ENCODE data around the gene TSPAN4.

TSPAN4 gene

GRCh38 chr11:834371-835316 lies 8.0 kb upstream of the TSPAN4 start:
- no peak for DNase-seq (ENCODE audit: low read depth, low spot score)

- no peak for DNase-seq (ENCODE audit: low read depth, low spot score)
Observed at GRCh38 chr11:836274-836673, 6.4 kb upstream of the TSPAN4 start.

GRCh38 chr11:836700-837099 lies 6.0 kb upstream of the TSPAN4 start:
- DNase-seq (ENCODE audit: low read depth, low spot score), result no peak

GRCh38 chr11:837189-837989 lies 5.3 kb upstream of the TSPAN4 start:
- no peak for DNase-seq (ENCODE audit: low read depth, low spot score)

GRCh38 chr11:837990-838307 lies 4.7 kb upstream of the TSPAN4 start:
- no peak for DNase-seq (ENCODE audit: low read depth, low spot score)

- peak; percentile 69 for DNase-seq (ENCODE audit: low read depth, low spot score)
Observed at GRCh38 chr11:838441-839279, 4.0 kb upstream of the TSPAN4 start.

GRCh38 chr11:839280-839623 lies 3.4 kb upstream of the TSPAN4 start:
- DNase-seq (ENCODE audit: low read depth, low spot score), result no peak

GRCh38 chr11:839875-840617 lies 2.6 kb upstream of the TSPAN4 start:
- no peak for DNase-seq (ENCODE audit: low read depth, low spot score)

GRCh38 chr11:841981-842369 lies 677 bp upstream of the TSPAN4 start:
- peak; percentile 35 for DNase-seq (ENCODE audit: low read depth, low spot score)

- DNase-seq (ENCODE audit: low read depth, low spot score), result no peak
Observed at GRCh38 chr11:843086-843734, 558 bp downstream of the TSPAN4 start.

- DNase-seq (ENCODE audit: low read depth, low spot score), result peak; percentile 97
Observed at GRCh38 chr11:843818-844692, 1.4 kb downstream of the TSPAN4 start.

GRCh38 chr11:844693-845644 lies 2.3 kb downstream of the TSPAN4 start:
- peak; percentile 94 for DNase-seq (ENCODE audit: low read depth, low spot score)

- DNase-seq (ENCODE audit: low read depth, low spot score), result no peak
Observed at GRCh38 chr11:845872-846495, 3.3 kb downstream of the TSPAN4 start.

- DNase-seq (ENCODE audit: low read depth, low spot score), result no peak
Observed at GRCh38 chr11:846496-847098, 3.9 kb downstream of the TSPAN4 start.

- DNase-seq (ENCODE audit: low read depth, low spot score), result no peak
Observed at GRCh38 chr11:847876-848275, 5.2 kb downstream of the TSPAN4 start.

- DNase-seq (ENCODE audit: low read depth, low spot score), result peak; percentile 51
Observed at GRCh38 chr11:848380-848931, 5.8 kb downstream of the TSPAN4 start.

- DNase-seq (ENCODE audit: low read depth, low spot score), result peak; percentile 40
Observed at GRCh38 chr11:849104-849824, 6.6 kb downstream of the TSPAN4 start.

All from ELF-1 (cell line).